Kidney epithelial cell (primary cell): ENCODE results near the gene SPATA31D4. TPM values are rescaled to one million over a fixed set of nuclear protein-coding genes. Genes with fewer than 3 reads are reported as not detected.

Experiments
- DNase-seq: peaks from one replicate; pipeline ENCODE4 v3.0.0-alpha.2; 2010; ENCODE audit warnings: low read depth
- H3K27me3 ChIP-seq: 2 replicates; pipeline ENCODE4 v1.6.0; 2011; ENCODE audit warnings: low read length; ENCODE audit not compliant: control insufficient read depth, insufficient read depth
- H3K36me3 ChIP-seq: 2 replicates; pipeline ENCODE4 v1.5.1; 2011; ENCODE audit warnings: low read length; ENCODE audit not compliant: control insufficient read depth, insufficient read depth
- H3K4me3 ChIP-seq: 2 replicates; pipeline ENCODE4 v1.5.1; 2011; ENCODE audit warnings: low read depth, mild to moderate bottlenecking, control low read depth, low read length
- total RNA-seq: library from RNA; depleted of rRNA; stranded (reverse); fragments of >200 nt; gene quantifications from 2 replicates; pipeline ENCODE4 v1.2.3, GENCODE V29; 2015
- TF ChIP-seq, protein P1 (sequence below): IDR thresholded peaks from 2 replicates; pipeline ENCODE4 v1.5.1; 2011; ENCODE audit warnings: mild to moderate bottlenecking, moderate library complexity, low read length, control low read depth, inconsistent platforms; ENCODE audit not compliant: insufficient read depth, poor library complexity, severe bottlenecking

SPATA31D4 gene
- total RNA-seq, 1 donor from 2014 or later: not detected

DNA sequence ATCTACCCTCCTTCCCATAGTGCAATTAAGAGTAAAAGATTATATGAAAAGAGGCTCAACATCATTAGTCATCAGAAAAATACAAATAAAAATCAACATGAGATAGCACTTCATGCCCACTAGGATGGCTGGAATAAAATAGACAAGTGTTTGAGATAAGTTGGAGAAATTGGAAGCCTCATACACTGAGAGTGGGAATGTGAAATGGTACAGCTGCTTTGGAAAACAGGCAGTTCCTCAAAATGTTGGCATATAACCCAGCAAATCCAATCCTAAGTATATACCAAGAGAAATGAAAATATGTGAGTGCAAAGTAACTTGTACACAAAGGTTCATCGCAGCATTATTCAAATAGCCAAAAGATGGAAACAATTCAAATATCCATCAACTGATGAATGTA, 24.9 kb downstream of the SPATA31D4 start:
- TF ChIP-seq, protein P1, sequence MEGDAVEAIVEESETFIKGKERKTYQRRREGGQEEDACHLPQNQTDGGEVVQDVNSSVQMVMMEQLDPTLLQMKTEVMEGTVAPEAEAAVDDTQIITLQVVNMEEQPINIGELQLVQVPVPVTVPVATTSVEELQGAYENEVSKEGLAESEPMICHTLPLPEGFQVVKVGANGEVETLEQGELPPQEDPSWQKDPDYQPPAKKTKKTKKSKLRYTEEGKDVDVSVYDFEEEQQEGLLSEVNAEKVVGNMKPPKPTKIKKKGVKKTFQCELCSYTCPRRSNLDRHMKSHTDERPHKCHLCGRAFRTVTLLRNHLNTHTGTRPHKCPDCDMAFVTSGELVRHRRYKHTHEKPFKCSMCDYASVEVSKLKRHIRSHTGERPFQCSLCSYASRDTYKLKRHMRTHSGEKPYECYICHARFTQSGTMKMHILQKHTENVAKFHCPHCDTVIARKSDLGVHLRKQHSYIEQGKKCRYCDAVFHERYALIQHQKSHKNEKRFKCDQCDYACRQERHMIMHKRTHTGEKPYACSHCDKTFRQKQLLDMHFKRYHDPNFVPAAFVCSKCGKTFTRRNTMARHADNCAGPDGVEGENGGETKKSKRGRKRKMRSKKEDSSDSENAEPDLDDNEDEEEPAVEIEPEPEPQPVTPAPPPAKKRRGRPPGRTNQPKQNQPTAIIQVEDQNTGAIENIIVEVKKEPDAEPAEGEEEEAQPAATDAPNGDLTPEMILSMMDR: no peak
- Histone ChIP-seq H3K4me3 (no peak overlapping the region), H3K27me3 (no peaks in the 10 kb centered on the region), H3K36me3 (no peaks in the 10 kb centered on the region)
- DNase-seq: no peak

GRCh38 chr9:81955625-81956024, 27.4 kb downstream of the SPATA31D4 start:
- no peak for DNase-seq
- H3K27me3 ChIP-seq: no peaks in the 10 kb centered on the region
- TF ChIP-seq, protein P1: no peak
- no peak overlapping the region for H3K4me3 ChIP-seq
- no peaks in the 10 kb centered on the region for H3K36me3 ChIP-seq

- DNase-seq: no peak
- Histone ChIP-seq H3K4me3 (no peak overlapping the region), H3K36me3 (no peaks in the 10 kb centered on the region), H3K27me3 (no peaks in the 10 kb centered on the region)
- TF ChIP-seq, protein P1: no peak
Observed at GRCh38 chr9:81964218-81965171, 36.3 kb downstream of the SPATA31D4 start.

DNA sequence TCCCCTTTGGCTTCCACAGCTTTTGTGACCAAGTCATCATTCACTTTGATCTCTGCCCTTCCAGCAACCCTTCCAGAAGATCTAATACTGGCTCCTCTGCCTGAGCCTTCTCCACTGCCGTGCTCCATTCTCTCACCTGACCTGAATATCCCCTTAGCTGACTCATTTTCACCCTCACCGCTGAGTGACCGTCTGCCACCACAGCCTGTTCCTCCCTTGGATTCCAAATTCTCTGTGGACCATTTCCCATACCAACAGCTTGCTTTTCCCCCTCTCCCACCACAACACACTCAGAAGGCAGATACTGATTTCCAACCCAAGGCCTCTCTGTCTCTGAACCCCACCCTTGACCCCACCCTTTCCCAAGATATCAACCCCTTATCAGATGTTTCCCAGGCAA, 39.8 kb downstream of the SPATA31D4 start:
- TF ChIP-seq, protein P1: no peak
- H3K27me3 ChIP-seq: no peaks in the 10 kb centered on the region
- DNase-seq: no peak
- H3K36me3 ChIP-seq: no peaks in the 10 kb centered on the region
- H3K4me3 ChIP-seq: no peak overlapping the region

DNA sequence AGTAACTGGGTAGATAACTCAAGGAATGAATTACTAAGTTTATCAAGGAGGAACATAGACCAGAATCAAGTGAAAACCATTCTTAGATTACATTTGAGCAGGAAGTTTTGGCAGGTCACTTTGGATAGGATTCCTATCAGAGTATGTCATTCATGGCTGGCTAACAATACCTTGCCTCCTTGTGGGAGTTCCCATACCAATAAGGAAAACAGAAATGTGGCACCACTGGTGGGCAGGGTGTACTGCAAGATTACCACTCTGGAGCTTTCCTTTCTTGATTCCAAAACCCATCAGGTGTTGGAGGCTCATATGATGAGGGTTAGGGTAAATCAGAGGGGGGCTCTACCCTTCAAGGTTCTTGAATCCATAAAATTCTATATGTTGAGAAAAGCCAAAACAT, 41.7 kb downstream of the SPATA31D4 start:
- TF ChIP-seq, protein P1: no peak
- Histone ChIP-seq H3K27me3 (no peaks in the 10 kb centered on the region), H3K4me3 (no peak overlapping the region), H3K36me3 (no peaks in the 10 kb centered on the region)
- no peak for DNase-seq
